Hematopoietic multipotent progenitor cell treated with erythropoietin and hydrocortisone succinate and interleukin-3 and kit ligand, for 6 days (in vitro differentiated cells): ENCODE results near the gene ZC3H12A.
"Not testable (repeated sequence)": the region's sequence is repeated elsewhere in the genome, so short reads cannot be mapped to it uniquely, and the experiment has no call there.

Experiments
- DNase-seq: peaks from one replicate; pipeline ENCODE4 v3.0.0-alpha.2; 2015

Gene ZC3H12A

GRCh38 chr1:37506740-37507139 is 32.4 kb downstream of the ZC3H12A start:
- no peak for DNase-seq

- DNase-seq, result peak; percentile 72
These were observed 34.8 kb downstream of the ZC3H12A start for GRCh38 chr1:37509181-37509580.

GRCh38 chr1:37513795-37514349 is 39.5 kb downstream of the ZC3H12A start:
- DNase-seq, result peak; percentile 54

- peak; percentile 90 for DNase-seq
These were observed 40.2 kb downstream of the ZC3H12A start, which contains the start of gene MEAF6 for GRCh38 chr1:37514350-37515184. MEAF6 (minus strand) TSS chr1:37514766; CDS start chr1:37514746, 20 bp downstream.

GRCh38 chr1:37515185-37516034 is 41.0 kb downstream of the ZC3H12A start:
- DNase-seq, result no peak

- no peak for DNase-seq
These were observed 43.2 kb downstream of the ZC3H12A start for GRCh38 chr1:37517569-37517968.

- not testable (repeated sequence) for DNase-seq
These were observed 43.9 kb downstream of the ZC3H12A start for GRCh38 chr1:37518241-37518640.

- not testable (repeated sequence) for DNase-seq
These were observed 44.5 kb downstream of the ZC3H12A start for GRCh38 chr1:37518929-37519328.

- DNase-seq, result no peak
These were observed 45.2 kb downstream of the ZC3H12A start for GRCh38 chr1:37519613-37520012.

GRCh38 chr1:37529888-37530287 is 55.5 kb downstream of the ZC3H12A start:
- not testable (repeated sequence) for DNase-seq

GRCh38 chr1:37532418-37533156 is 58.2 kb downstream of the ZC3H12A start:
- DNase-seq, result not testable (repeated sequence)

GRCh38 chr1:37533317-37534093 is 59.1 kb downstream of the ZC3H12A start:
- no peak for DNase-seq
